ENCODE measurements around the gene UMOD. TPM values are rescaled to one million over a fixed set of nuclear protein-coding genes. Genes with fewer than 3 reads are reported as not detected.

Gene UMOD
- total RNA-seq, 1 donor from 2014 or later: not detected

DNA sequence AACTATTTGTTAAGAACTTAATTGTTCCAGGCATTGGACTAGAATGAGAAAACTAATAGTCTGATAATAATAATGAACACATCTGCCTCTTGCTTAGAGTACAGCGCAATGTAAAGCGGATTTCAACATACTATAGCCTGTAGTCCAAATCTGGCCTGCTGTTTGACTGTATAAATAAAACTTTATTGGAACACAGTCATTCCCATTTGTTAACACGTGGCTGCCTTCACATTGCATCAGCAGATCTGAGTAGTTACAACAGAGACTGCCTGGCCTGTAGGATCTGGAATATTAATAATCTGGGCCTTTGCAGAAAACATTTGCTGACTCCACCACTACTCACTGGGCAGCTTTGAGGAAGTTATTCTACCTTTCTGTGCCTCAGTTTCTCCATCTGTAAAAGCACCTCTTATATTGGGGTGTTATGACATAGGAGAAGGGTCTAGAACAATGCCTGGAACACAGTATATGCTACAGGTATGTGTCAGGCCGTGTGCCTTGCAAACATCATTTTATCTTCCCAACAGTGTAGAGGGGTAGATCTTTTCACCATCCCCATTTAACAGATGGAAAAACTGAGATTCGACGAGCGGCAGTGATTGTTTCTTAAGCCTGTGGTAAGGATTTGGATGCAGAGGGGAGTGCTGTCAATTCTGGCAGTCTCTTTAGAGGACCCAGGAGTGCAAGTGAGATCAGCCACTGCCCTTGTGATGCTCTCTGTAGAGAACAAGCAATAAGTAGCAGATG lies 29.9 kb upstream of the UMOD start:
- CTCF ChIA-PET: interaction anchor here (4.4 kb wide), 1 partner anchor 475 kb away, joined by 34 read pairs; no protein-coding TSS in a partner anchor
- intact Hi-C loops (cut with micrococcal nuclease): loop anchor here (10.0 kb wide), 1 partner anchor 312 kb away; the partner anchor contains the start of gene ACSM1
- no peak for ATAC-seq (ENCODE audit: low read depth)
- Mint-ChIP-seq H3K27me3 (peaks cover 16% of the 10 kb centered on the region), H3K4me3 (no peak overlapping the region), H3K4me1 (no peaks in the 10 kb centered on the region), H3K27ac (no peak overlapping the region), H3K9me3 (no peaks in the 10 kb centered on the region), H3K36me3 (ENCODE audit: low read depth) (no peaks in the 10 kb centered on the region)
- TF ChIP-seq, protein P1, sequence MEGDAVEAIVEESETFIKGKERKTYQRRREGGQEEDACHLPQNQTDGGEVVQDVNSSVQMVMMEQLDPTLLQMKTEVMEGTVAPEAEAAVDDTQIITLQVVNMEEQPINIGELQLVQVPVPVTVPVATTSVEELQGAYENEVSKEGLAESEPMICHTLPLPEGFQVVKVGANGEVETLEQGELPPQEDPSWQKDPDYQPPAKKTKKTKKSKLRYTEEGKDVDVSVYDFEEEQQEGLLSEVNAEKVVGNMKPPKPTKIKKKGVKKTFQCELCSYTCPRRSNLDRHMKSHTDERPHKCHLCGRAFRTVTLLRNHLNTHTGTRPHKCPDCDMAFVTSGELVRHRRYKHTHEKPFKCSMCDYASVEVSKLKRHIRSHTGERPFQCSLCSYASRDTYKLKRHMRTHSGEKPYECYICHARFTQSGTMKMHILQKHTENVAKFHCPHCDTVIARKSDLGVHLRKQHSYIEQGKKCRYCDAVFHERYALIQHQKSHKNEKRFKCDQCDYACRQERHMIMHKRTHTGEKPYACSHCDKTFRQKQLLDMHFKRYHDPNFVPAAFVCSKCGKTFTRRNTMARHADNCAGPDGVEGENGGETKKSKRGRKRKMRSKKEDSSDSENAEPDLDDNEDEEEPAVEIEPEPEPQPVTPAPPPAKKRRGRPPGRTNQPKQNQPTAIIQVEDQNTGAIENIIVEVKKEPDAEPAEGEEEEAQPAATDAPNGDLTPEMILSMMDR (IDR thresholded peaks at IDR 0.05): no peak
- POLR2A ChIA-PET: no interaction called here
- no peak for DNase-seq

DNA sequence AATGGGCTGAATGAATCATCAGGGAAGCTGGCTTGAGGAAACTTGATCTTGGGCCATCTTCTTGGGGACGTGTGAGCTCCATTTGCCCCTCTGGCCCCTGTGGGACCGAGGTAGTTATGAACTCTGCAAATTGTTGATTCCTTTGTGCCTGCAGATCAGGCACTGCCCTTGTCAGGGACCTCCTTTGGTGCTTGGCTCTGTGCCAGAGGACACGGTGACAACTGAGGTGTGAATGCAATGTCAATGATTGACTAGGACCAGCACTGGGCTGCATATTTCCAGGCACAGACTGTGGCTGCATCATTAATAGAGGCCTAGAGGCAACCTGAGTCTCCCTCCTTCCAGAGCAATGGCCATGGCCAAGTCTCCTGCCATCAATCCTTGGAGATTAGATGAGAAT lies 28.3 kb upstream of the UMOD start:
- Mint-ChIP-seq H3K4me3 (no peak overlapping the region), H3K9me3 (no peaks in the 10 kb centered on the region), H3K27ac (no peak overlapping the region), H3K4me1 (no peaks in the 10 kb centered on the region), H3K27me3 (peaks cover 12% of the 10 kb centered on the region), H3K36me3 (ENCODE audit: low read depth) (no peaks in the 10 kb centered on the region)
- POLR2A ChIA-PET: no interaction called here
- ATAC-seq (ENCODE audit: low read depth): no peak
- TF ChIP-seq, protein P1 (IDR thresholded peaks at IDR 0.05): no peak
- DNase-seq: no peak
- intact Hi-C loops (cut with micrococcal nuclease): loop anchor here (10.0 kb wide), 1 partner anchor 314 kb away; the partner anchor contains the start of gene ACSM1
- CTCF ChIA-PET: interaction anchor here (1.5 kb wide), 1 partner anchor 473 kb away, joined by 4 read pairs; no protein-coding TSS in a partner anchor

DNA sequence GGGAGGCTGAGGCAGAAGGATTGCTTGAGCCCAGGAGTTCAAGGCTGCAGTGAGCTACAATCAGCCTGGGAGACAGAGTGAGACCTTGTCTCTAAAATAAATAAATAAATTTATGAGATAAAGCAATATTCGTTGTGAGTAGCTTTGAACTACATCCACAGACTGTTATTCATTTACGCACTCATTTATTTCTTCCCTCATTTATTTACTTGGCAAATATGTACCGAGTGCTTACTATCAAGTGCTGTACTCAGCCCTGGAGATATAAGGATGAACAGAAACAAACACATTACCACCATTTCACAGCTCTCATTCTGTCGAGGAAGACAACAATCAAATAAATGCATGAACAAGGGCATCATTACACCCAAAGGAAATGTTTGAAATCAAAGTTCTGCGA lies 24.7 kb upstream of the UMOD start:
- no peak overlapping the region for H3K4me3 Mint-ChIP-seq
- H3K36me3 Mint-ChIP-seq (ENCODE audit: low read depth): no peaks in the 10 kb centered on the region
- intact Hi-C loops (cut with micrococcal nuclease): no loop called here
- no peak overlapping the region for H3K27ac Mint-ChIP-seq
- POLR2A ChIA-PET: no interaction called here
- no peaks in the 10 kb centered on the region for H3K9me3 Mint-ChIP-seq
- TF ChIP-seq, protein P1 (IDR thresholded peaks at IDR 0.05): no peak
- CTCF ChIA-PET: interaction anchor here (2.2 kb wide), 1 partner anchor 8 kb away, joined by 14 read pairs; no protein-coding TSS in a partner anchor
- peaks cover 17% of the 10 kb centered on the region for H3K27me3 Mint-ChIP-seq
- no peak for DNase-seq
- ATAC-seq (ENCODE audit: low read depth): no peak
- no peaks in the 10 kb centered on the region for H3K4me1 Mint-ChIP-seq

DNA sequence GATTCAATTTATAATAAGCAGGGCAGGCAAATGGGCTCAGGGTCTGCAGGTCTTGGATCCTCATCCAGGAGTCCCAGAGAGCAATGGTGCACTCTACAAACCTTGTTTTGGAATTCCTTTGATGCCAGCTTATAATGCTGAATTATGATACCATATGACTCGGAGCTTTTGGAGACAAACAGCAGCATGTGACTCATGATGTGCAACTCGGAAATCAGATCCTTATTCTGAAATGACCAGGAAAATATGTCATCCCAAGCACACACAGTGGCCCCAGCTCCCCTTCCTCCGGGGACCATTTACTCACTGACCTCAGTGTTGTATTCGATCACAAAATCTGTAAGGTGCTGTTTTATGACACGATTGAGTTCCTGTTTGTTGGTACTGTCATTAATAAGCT lies 20.2 kb upstream of the UMOD start:
- ChIA-PET CTCF (no interaction called here), POLR2A (no interaction called here)
- H3K36me3 Mint-ChIP-seq (ENCODE audit: low read depth): no peaks in the 10 kb centered on the region
- peaks cover 23% of the 10 kb centered on the region for H3K27me3 Mint-ChIP-seq
- no peak for DNase-seq
- no peaks in the 10 kb centered on the region for H3K9me3 Mint-ChIP-seq
- intact Hi-C loops (cut with micrococcal nuclease): no loop called here
- H3K4me3 Mint-ChIP-seq: no peak overlapping the region
- no peak overlapping the region for H3K27ac Mint-ChIP-seq
- TF ChIP-seq, protein P1 (IDR thresholded peaks at IDR 0.05): no peak
- no peak for ATAC-seq (ENCODE audit: low read depth)
- H3K4me1 Mint-ChIP-seq: no peaks in the 10 kb centered on the region

DNA sequence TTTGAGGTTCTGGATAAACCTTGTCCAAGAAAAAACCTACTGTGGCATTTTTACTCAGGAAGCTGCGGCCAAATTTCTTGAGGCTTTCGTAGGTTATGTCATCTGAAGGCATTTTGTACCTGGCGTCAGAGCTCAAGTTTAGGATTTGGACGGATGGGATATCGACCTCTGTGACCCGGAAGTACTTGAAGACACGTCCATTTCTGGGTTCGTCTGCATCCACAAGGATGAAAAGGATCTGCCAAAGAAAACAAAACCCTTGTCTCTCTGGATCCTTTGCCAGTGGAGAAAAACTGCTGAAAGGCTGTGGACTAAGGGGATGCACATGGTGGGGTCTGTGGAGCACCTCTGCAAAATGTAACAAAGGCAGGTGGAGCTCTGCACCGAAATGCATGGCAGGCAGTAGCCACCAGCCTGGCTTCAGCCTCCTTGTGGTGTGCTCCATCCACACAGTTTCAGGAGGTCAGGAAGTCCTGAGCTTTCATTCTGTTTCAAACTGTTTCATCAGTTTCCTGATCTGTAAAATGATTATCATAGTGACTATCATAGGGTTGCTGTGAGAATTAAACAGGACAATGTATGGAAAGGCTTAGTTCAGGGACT lies 17.0 kb upstream of the UMOD start:
- ATAC-seq (ENCODE audit: low read depth) (no peak), DNase-seq (no peak)
- no peaks in the 10 kb centered on the region for H3K4me1 Mint-ChIP-seq
- no peaks in the 10 kb centered on the region for H3K9me3 Mint-ChIP-seq
- TF ChIP-seq, protein P1 (IDR thresholded peaks at IDR 0.05): no peak
- H3K36me3 Mint-ChIP-seq (ENCODE audit: low read depth): no peaks in the 10 kb centered on the region
- CTCF ChIA-PET: no interaction called here
- POLR2A ChIA-PET: no interaction called here
- intact Hi-C loops (cut with micrococcal nuclease): no loop called here
- no peak overlapping the region for H3K27ac Mint-ChIP-seq
- H3K27me3 Mint-ChIP-seq: peaks cover 24% of the 10 kb centered on the region
- no peak overlapping the region for H3K4me3 Mint-ChIP-seq
